OCI-LY1 (cell line): ENCODE measurements around the gene GXYLT2.

ENCODE experiments used
- H2AFZ ChIP-seq: fragments of 200-600 bp; sonication (generic), shearing (Covaris generic); 2 replicates; pipeline ENCODE4 v1.6.0; 2014; ENCODE audit warnings: antibody characterized with exemption, mild to moderate bottlenecking, low read length
- H3F3A ChIP-seq: fragments of 200-600 bp; sonication (generic), shearing (Covaris generic); 2 replicates; pipeline ENCODE4 v1.6.0; 2014; ENCODE audit warnings: mild to moderate bottlenecking, antibody characterized with exemption, low read length, moderate library complexity; ENCODE audit not compliant: insufficient read depth
- H3K27ac ChIP-seq: fragments of 200-600 bp; sonication (generic); 2 replicates; pipeline ENCODE4 v1.5.1; 2014; ENCODE audit warnings: low read length, mixed run types, mild to moderate bottlenecking, low read depth; ENCODE audit not compliant: poor library complexity, severe bottlenecking
- H3K27me3 ChIP-seq: fragments of 200-600 bp; sonication (generic); 2 replicates; pipeline ENCODE4 v1.6.0; 2014; ENCODE audit warnings: antibody characterized with exemption, mild to moderate bottlenecking, low read length, moderate library complexity; ENCODE audit not compliant: insufficient read depth
- H3K36me3 ChIP-seq: fragments of 200-600 bp; sonication (generic); 2 replicates; pipeline ENCODE4 v1.6.1; 2014; ENCODE audit warnings: mild to moderate bottlenecking, antibody characterized with exemption, low read length, moderate library complexity, mixed read lengths; ENCODE audit not compliant: insufficient read depth
- H3K4me1 ChIP-seq: fragments of 200-600 bp; sonication (generic); 2 replicates; pipeline ENCODE4 v1.5.1; 2014; ENCODE audit warnings: mild to moderate bottlenecking, low read length, moderate library complexity; ENCODE audit not compliant: insufficient read depth, severe bottlenecking
- H3K4me2 ChIP-seq: fragments of 200-600 bp; sonication (generic), shearing (Covaris generic); 2 replicates; pipeline ENCODE4 v1.6.1; 2014; ENCODE audit warnings: low read length
- H3K4me3 ChIP-seq: fragments of 200-600 bp; sonication (generic); 2 replicates; pipeline ENCODE4 v1.5.1; 2014; ENCODE audit warnings: low read length, low read depth, mild to moderate bottlenecking, mixed read lengths; ENCODE audit not compliant: poor library complexity, severe bottlenecking
- H3K79me2 ChIP-seq: fragments of 200-600 bp; shearing (Covaris generic); 2 replicates; pipeline ENCODE4 v1.6.1; 2016; ENCODE audit warnings: mixed run types, low read length, mixed read lengths; ENCODE audit not compliant: insufficient read depth
- H3K9ac ChIP-seq: fragments of 200-600 bp; sonication (generic), shearing (Covaris generic); 2 replicates; pipeline ENCODE4 v1.6.1; 2014; ENCODE audit warnings: mild to moderate bottlenecking, low read length, mixed read lengths
- H3K9me2 ChIP-seq: fragments of 200-600 bp; sonication (generic), shearing (Covaris generic); 2 replicates; pipeline ENCODE4 v1.6.1; 2014; ENCODE audit warnings: low read depth, mild to moderate bottlenecking, low read length, mixed read lengths
- H3K9me3 ChIP-seq: fragments of 200-600 bp; shearing (Covaris generic); 2 replicates; pipeline ENCODE4 v1.6.1; 2014; ENCODE audit warnings: low read length, mixed read lengths
- H4K20me1 ChIP-seq: fragments of 200-600 bp; sonication (generic), shearing (Covaris generic); 2 replicates; pipeline ENCODE4 v1.6.0; 2016; ENCODE audit warnings: mild to moderate bottlenecking, low read length; ENCODE audit not compliant: insufficient read depth
- EZH2 ChIP-seq: fragments of 200-600 bp; sonication (generic), shearing (Covaris generic); IDR thresholded peaks from 2 replicates; pipeline ENCODE4 v1.8.0; 2017; ENCODE audit warnings: borderline replicate concordance, mixed run types, mild to moderate bottlenecking, antibody characterized with exemption, low read length, moderate library complexity, mixed read lengths
- TF ChIP-seq, protein P1 (sequence below): fragments of 200-600 bp; sonication (generic), shearing (Covaris generic); IDR thresholded peaks from 2 replicates; pipeline ENCODE4 v1.5.1; 2017; ENCODE audit warnings: mild to moderate bottlenecking, antibody characterized with exemption, low read length, moderate library complexity, mixed read lengths

GXYLT2 gene

DNA sequence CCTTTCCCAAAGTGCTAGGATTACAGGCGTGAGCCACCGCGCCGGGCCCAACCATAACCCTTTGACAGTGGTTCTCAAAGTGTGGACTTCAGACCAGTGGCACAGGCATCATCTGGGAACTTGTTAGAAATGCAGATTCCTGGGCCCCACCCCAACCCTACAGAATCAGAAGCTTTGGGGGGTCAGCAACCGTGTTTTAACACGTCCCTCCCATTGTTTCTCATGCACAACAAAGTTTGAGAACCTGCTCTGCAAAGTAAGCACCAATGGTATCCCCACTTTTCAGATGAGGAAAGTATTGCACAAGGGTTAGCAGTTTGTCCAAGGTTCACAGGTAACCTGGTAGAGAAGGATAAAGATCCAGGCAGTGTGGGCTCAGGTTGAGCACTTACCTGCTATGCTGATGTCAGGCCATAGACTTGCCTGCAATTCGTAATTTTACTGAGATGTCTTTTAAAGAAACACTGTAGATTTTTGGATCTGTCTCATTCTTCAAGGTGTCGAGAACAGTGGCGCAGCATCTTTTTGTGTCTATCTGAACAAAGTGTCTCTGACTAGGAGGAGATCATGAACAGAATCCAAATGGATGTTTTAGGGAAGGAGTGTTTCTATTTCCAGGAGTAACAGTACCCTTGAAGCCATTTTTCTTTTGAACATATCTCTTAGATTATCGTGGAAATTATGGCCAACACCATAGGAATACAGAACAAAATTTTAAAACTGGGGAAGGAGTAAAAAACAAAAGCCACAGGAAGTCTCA is 2.5 kb downstream of the GXYLT2 start:
- peaks cover 5% of the 10 kb centered on the region for H3K4me1 ChIP-seq
- H3F3A ChIP-seq: no peaks in the 10 kb centered on the region
- no peaks in the 10 kb centered on the region for H4K20me1 ChIP-seq
- H3K79me2 ChIP-seq: no peaks in the 10 kb centered on the region
- no peak overlapping the region for H2AFZ ChIP-seq
- H3K36me3 ChIP-seq: no peaks in the 10 kb centered on the region
- TF ChIP-seq, protein P1, sequence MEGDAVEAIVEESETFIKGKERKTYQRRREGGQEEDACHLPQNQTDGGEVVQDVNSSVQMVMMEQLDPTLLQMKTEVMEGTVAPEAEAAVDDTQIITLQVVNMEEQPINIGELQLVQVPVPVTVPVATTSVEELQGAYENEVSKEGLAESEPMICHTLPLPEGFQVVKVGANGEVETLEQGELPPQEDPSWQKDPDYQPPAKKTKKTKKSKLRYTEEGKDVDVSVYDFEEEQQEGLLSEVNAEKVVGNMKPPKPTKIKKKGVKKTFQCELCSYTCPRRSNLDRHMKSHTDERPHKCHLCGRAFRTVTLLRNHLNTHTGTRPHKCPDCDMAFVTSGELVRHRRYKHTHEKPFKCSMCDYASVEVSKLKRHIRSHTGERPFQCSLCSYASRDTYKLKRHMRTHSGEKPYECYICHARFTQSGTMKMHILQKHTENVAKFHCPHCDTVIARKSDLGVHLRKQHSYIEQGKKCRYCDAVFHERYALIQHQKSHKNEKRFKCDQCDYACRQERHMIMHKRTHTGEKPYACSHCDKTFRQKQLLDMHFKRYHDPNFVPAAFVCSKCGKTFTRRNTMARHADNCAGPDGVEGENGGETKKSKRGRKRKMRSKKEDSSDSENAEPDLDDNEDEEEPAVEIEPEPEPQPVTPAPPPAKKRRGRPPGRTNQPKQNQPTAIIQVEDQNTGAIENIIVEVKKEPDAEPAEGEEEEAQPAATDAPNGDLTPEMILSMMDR: no peak
- no peak for TF ChIP-seq EZH2
- no peak overlapping the region for H3K9ac ChIP-seq
- H3K4me2 ChIP-seq: no peak overlapping the region
- H3K9me2 ChIP-seq: no peaks in the 10 kb centered on the region
- no peaks in the 10 kb centered on the region for H3K9me3 ChIP-seq
- H3K4me3 ChIP-seq: no peak overlapping the region
- no peak overlapping the region for H3K27ac ChIP-seq
- peaks cover 7% of the 10 kb centered on the region; the same call in 1 of the 2 replicates for H3K27me3 ChIP-seq

DNA sequence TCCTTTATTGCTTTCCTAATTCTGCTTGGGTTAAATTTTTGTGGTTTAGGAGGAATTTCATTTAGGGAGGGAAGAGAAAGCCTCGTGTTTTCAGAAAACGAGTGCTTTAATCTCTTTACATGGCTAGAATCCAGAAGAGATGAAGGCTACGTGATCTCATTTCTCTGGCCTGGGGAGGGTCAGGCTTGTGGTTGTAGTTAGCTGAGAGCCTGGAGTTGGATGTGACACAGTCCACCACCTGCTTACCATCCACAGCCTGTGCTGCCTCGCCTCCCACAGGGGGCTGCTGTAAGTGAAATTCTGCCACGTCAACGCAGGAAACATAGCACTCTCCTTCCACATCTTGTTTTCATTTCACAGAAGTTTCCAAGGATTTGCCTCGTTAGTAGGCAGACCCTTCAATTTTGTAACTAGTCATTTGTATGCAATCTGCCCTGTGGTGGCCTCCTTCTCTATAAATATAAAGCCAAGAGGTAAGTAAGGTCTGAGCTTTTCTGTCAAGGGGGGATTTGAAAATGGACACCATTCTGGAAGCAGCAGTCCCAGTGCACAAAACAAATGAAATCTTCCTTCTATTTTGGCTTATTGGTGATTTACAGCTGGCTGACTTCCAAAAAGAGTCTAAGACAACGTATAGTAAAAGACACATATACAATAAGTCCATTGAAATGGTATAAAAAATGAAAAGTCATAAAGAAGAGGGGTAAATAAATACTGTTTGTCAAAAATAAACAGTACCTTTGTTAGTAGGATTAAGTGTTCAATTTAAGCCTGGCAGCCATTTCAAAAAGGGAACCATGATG is 3.4 kb downstream of the GXYLT2 start:
- H4K20me1 ChIP-seq: no peaks in the 10 kb centered on the region
- no peak overlapping the region for H3K4me3 ChIP-seq
- H3F3A ChIP-seq: no peaks in the 10 kb centered on the region
- no peaks in the 10 kb centered on the region for H3K79me2 ChIP-seq
- H3K4me1 ChIP-seq: peaks cover 5% of the 10 kb centered on the region
- no peaks in the 10 kb centered on the region for H3K9me3 ChIP-seq
- no peak overlapping the region for H3K27ac ChIP-seq
- no peak overlapping the region for H2AFZ ChIP-seq
- no peaks in the 10 kb centered on the region for H3K36me3 ChIP-seq
- H3K27me3 ChIP-seq: 0 out of 2 replicates have a peak, but pooled peaks cover 3% of the 10 kb centered on the region
- no peaks in the 10 kb centered on the region for H3K9me2 ChIP-seq
- H3K9ac ChIP-seq: no peak overlapping the region
- no peak overlapping the region for H3K4me2 ChIP-seq
- TF ChIP-seq, protein P1: no peak
- no peak for TF ChIP-seq EZH2

DNA sequence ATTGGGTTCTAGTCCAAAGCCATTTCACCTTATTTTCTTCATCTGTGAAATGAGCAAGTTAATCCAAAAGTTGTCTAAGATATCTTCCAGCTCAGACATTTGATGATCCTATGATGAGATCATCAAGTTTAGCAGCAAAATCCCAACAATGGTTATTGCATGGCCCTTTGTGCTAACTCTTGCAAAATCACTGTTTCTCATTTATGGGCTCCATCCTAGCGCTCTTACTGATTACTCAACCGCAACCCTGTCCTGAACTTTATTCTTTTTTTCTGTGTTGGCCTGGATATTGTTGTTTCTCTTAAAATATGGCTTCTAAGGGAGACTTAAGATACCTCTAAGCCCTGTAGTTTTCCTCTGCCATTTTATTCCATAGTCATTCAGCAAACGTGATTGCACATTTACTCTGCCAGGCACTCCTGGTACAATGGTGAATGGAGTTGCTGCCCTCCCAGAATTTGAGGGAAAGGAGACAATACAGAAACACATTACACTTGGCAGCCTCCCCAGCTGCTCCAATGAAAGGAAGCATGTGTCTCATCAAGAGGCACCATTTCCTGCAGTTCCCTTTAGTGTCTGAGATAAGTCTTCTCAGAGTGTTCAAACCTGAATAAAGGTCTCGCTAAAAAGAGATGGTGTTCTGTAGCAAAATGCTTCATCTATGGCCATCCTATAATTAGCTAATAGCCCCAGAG is 4.4 kb downstream of the GXYLT2 start:
- Histone ChIP-seq H3K4me3 (no peak overlapping the region), H2AFZ (no peak overlapping the region), H3K79me2 (no peaks in the 10 kb centered on the region), H3F3A (no peaks in the 10 kb centered on the region), H3K9me2 (no peaks in the 10 kb centered on the region), H3K27ac (no peak overlapping the region), H3K4me2 (no peak overlapping the region), H3K9me3 (no peaks in the 10 kb centered on the region), H3K9ac (no peak overlapping the region), H3K4me1 (peaks cover 5% of the 10 kb centered on the region), H3K36me3 (no peaks in the 10 kb centered on the region), H3K27me3 (0 out of 2 replicates have a peak, but pooled peaks cover 3% of the 10 kb centered on the region), H4K20me1 (no peaks in the 10 kb centered on the region)
- TF ChIP-seq, protein P1: no peak
- TF ChIP-seq EZH2: no peak
